Measurements from ENCODE around the gene MEI4.
"Not testable (repeated sequence)": the region's sequence is repeated elsewhere in the genome, so short reads cannot be mapped to it uniquely, and the experiment has no call there.

MEI4 gene

DNA sequence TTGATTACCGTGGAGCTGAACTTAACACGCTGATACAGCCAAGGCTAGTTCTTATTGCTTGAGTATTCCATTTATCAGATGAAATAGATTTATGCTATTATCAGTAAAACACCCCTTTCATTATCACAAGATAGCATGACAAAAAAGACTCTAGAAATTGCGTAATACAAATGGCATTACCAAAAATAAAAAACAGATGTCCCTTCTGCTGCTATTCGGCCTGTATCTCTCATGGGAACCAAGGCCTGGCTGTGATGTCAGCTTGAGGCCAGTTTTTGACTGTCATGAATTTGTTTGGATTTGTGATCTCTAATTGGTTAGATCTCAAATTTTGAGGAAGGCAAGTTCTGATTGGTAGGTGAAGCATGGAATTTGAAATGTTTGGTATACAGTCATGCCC lies 25.2 kb downstream of the MEI4 start:
- no peak for DNase-seq (ENCODE audit: low read depth, low spot score)

DNA sequence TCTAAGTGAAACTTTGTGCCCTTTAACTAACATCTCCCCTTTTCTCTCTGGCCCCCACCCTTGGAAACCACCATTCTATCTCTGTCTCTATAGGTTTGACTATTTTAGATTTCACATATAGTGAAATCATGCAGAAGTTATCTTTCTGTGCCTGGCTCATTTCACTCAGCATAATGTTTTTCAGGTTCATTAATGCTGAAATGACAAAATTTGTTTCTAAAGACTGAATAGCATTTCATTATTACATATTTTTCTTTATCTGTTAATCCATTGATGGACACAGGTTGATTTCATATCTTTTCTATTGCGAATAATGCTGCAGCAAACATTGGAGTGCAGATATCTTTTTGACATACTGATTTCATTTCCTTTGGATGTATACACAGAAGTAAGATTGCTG lies 30.7 kb downstream of the MEI4 start:
- no peak for DNase-seq (ENCODE audit: low read depth, low spot score)

DNA sequence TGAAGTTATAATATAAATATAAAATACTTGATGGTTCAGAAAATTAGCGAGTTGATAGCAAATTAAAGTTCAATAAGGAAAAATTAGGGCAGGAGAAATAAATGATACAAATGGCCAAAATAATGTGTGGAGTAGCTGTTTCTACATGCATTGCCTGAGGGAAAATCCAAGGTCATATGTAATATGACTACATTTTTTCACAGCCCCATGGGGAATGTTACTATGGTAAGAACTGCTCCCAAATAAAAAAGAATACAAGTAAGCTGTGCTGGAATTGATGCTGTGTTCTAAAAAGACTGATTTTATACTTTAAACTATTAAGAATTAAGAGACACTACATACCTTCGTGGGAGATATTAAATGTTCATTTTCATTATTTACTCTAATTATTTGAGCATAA lies 34.1 kb downstream of the MEI4 start:
- no peak for DNase-seq (ENCODE audit: low read depth, low spot score)

DNA sequence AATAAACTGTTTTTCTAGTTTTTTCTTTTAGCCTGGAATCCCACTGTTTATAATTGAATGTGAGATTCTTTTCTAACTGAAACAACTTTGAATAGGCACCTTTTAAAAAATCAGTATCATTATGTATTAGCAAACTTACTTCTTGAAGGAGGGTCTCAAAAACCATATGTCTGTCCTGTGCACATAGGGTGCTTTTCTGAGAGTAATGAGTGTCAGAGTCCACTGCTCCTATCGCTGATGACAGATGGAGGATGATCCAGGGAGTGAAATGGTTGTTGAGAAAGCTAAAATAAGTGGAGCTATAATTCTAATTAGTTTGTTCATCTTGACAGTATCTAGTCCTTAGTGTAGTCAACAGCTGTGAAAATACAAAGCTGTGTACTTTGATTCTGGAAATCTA lies 35.8 kb downstream of the MEI4 start:
- DNase-seq (ENCODE audit: low read depth, low spot score), result no peak

DNA sequence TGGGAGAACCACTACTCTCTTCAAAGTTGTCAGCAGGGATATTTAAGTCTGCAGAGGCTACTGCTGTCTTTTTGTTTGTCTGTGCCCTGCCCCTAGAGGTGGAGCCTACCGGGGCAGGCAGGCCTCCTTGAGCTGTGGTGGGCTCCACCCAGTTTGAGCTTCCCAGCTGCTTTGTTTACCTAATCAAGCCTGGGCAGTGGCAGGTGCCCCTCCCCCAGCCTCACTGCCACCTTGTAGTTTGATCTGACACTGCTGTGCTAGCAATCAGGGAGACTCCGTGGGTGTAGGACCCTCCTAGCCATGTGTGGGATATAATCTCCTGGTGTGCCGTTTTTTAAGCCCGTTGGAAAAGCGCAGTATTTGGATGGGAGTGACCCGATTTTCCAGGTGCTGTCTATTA lies 47.3 kb downstream of the MEI4 start:
- not testable (repeated sequence) for DNase-seq (ENCODE audit: low read depth, low spot score)

DNA sequence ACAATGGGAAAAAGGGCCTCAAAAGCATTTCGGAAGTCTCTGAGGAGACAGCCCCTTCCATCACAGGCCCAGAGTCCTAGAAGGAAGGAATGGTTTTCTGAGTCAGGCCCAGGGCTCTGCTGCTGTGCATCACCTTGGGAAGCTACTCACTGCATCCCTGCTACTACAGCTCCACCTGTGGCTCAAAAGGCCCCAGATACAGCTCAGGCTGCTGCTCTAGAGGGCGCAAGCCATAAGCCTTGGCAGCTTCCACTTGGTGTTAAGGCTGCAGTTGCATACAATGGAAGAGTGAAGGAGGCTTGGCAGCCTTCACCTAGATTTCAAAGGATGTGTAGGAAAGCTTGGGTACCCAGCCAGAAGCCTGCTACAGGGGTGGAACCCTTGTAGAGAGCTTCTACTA lies 54.8 kb downstream of the MEI4 start:
- DNase-seq (ENCODE audit: low read depth, low spot score), result no peak

DNA sequence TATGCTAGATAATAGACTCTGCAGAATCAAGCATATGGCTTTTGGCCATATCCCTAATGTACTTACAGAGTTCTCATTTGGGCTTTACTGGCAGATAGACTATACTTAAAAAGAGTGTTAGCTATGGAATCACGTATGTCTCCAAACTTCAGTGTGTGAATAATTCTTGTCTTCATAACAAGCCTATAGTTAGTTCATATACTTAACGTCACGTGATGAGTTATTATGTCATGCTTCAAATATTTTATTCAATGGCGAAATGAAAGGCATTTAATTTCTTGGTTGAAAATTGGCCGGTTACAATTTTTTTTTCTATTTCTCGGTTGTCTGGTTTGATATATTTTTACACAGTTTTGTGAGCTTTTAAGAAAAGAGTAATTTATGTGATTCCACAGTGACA lies 62.7 kb downstream of the MEI4 start:
- DNase-seq (ENCODE audit: low read depth, low spot score), result no peak

DNA sequence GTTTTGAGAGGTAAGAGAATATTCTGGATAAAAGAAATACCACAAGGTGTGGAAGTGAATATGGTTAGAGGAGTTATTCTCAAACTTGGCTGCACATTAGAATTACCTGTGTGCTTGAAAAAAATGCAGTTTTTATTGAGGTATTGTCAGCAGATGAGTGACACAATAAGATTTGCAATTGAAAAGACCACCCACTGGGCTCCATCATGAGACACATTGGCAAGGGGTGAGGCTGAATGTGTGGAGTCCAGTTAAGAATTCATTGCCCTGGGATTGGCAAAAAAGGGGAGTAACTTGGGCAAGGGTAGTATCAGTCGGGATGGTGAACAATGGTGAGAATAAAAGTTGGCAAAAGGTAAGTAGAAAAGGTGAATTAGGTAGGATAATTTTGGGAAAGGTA lies 63.5 kb downstream of the MEI4 start:
- no peak for DNase-seq (ENCODE audit: low read depth, low spot score)

DNA sequence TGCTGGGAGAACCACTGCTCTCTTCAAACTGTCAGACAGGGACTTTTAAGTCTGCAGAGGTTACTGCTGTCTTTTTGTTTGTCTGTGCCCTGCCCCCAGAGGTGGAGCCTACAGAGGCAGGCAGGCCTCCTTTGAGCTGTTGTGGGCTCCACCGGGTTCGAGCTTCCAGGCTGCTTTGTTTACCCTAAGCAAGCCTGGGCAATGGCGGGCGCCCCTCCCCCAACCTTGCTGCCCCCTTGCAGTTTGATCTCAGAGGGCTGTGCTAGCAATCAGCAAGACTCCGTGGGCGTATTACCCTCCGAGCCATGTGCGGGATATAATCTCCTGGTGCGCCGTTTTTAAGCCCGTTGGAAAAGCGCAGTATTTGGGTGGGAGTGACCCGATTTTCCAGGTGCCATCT lies 83.2 kb downstream of the MEI4 start:
- DNase-seq (ENCODE audit: low read depth, low spot score), result not testable (repeated sequence)

DNA sequence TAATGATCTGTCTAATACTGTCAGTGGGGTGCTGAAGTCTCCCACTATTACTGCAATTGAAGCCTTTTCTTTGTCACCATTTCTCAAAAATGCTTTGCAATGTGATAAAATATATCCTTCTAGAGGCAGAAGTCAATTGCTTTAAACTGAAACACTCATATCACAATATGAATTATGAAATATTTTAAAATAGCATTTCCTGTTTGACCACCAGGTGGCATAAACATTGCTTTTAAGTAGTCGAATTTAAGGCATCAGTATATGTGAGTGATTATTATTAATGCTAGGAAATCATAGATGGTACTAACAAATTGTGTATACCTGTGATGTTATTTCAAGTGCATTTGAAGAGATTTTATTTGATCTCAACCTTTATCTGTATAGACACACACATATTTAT lies 87.5 kb downstream of the MEI4 start:
- DNase-seq (ENCODE audit: low read depth, low spot score), result no peak

DNA sequence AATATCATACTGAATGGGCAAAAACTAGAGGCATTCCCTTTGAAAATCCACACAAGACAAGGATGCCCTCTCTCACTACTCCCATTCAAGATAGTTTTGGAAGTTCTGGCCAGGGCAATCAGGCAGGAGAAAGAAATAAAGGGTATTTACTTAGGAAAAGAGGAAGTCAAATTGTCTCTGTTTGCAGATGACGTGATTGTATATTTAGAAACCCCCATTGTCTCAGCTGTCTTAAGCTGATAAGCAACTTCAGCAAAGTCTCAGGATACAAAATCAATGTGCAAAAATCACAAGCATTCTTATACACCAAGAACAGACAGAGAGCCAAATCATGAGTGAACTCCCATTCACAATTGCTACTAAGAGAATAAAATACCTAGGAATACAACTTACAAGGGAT lies 99.3 kb downstream of the MEI4 start:
- not testable (repeated sequence) for DNase-seq (ENCODE audit: low read depth, low spot score)

DNA sequence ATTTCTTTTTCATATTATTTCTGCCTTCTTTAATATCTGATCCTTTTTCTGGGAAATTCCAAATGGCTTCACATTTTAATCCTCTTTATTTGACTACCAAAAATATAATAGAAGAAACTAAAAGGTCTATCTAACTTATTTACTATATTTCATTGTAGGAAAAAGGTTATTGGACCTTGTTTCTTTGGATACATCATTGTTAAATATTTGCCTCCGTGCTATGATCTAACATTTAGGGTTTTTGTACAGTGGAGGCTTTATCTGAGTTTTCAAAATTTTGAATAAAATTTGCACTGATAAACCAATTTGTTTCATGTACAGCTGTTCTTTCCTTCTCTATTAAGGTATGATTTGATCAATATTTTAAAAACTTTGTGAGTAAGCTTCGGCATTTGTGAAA lies 109.5 kb downstream of the MEI4 start:
- no peak for DNase-seq (ENCODE audit: low read depth, low spot score)

DNA sequence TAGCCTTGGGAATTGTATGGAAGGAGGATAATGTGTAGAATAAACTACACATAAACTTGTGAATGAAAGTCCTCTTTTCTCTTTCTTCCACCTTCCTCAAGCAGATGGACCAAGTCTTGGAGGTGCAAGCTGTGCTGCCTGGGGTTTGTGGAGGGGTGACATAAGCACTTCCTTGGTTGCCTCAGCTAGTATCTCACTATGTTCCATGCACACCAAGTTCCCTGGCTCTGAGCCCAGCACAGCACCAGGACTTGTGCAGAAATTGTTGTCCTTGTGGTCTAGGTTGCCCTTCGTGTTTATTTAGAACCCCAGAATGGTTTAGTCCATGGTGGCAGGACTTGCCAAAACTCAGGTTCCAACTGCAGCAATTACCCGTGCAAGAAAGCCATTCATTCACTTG lies 110.3 kb downstream of the MEI4 start:
- DNase-seq (ENCODE audit: low read depth, low spot score), result no peak

DNA sequence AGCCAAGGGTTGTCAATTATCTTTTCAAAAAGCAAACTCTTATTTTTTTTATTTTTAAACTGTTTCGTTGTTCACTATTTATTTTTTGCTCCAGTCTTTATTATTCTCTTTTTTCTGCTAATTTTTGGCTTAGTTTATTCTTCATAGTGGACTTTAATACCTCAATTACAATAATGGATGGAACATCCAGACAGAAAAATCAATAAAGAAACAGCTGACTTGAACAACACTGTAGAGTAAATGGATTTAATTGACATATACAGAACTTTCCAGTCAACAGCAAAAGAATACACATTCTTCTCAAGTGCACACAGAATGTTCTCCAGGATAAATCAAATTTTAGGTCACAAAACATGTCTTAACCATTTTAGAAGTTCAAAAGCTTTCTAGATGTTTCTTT lies 111.5 kb downstream of the MEI4 start:
- no peak for DNase-seq (ENCODE audit: low read depth, low spot score)

DNA sequence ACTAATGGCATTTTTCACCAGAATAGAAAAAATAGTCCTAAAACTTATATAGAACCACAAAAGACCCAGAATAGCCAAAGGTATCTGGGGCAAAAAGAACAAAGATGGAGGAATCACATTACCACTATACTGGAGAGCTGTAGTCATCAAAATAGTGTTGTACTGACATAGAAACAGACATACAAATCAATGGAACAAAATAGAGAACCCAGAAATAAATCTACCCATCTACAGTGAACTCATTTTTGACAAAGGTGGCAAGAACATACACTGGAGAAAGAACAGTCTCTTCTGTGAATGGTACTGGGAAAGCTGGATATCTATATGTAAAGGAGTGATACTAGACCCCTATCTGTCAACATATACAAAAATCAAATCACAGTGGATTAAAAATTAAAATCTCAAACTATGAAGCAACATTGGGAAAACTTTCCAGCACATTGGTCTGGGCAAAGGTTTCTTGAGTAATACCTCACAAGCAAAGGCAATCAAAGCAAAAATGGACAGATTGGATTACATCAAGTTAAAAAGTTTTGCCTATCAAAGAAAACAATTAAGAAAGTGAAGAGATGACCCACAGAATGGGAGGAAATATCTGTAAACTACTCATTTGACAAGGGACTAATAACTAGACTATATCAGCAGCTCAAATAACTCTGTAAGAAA lies 120.5 kb downstream of the MEI4 start:
- DNase-seq (ENCODE audit: low read depth, low spot score), result no peak

DNA sequence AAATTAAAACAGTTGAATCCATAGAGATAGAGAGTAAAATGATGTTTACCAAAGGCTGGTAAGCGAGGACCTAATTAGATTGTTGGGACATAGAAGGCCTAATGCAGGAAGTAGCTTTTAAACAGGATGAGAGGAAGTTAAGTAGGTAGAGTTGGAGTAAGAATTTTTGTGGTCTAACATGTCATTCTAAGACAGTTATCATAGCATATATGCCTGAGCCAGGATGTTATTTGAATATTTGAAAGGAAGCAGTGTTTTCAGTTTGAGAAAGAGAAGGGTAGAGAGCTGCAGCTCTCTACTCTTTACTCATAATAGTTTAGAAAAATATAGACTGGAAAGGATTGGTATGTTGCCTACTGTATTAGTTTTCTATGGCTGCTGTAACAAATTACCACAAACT lies 121.6 kb downstream of the MEI4 start:
- no peak for DNase-seq (ENCODE audit: low read depth, low spot score)

DNA sequence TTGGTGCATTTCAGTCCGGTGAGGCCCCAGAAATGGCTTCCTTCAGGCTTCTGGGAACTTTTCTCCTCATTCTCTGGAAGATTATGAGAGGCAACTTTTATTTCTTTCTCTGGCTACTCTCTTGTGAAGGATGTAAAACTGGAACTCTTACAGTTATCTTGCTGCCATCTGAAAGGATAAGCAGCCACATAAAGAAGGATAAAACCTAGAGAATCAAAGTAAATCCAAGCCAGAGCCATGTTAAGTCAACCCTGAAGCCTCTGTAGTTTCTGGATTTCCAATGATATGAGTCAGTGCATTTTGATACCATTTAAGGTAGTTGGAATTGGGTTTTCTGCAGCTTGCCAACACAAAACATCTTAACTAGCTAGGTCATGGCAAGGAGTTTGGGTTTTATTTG lies 123.6 kb downstream of the MEI4 start:
- no peak for DNase-seq (ENCODE audit: low read depth, low spot score)

DNA sequence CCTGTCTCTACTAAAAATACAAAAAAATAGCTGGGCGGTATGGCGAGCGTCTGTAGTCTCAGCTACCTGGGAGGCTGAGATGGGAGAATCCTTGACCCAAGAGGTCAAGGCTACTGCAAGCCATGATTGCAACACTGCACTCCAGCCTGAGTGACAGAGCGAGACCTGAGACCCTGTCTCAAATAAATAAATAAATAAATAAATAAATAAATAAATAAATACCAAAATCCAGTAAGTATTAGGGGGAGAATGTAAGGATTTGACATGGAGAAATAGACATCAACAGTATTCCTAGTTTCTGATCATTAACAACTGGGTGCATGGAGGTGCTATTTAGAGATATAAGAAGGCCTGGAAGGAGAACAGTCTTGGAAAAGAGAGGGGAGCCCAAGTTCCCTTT lies 125.7 kb downstream of the MEI4 start:
- no peak for DNase-seq (ENCODE audit: low read depth, low spot score)

DNA sequence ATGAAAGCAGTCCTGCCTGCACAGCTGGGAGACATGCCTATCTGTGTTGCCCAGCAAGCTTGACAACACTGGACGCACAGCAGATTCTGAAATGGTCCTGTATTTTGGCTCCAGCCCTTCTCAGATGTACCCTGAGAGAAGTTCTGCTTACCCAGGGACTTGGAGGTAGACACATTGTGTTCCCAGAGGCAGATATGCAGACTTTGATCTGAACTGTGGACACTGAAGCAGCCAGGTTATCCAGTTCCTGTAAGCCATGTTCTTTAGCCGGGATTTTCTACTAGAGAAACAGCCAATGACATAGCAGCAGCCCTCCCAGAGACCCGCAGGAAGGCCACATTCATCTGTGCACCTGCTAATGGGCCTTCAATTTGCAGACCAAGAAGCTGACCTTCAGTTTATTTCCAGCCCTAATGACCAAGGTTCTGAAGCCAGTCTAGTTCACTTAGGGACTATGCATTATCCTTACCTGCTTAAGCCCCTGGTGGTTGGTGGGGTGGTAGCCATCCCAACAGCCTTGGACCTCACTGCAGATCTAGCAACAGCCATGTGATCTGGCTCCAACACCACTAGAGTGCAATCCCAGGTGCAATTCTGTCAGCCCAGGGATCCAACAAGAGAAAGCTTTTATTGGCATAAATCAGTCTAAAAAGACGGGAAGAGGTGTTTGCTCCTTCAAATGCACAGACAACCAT lies 134.2 kb downstream of the MEI4 start:
- no peak for DNase-seq (ENCODE audit: low read depth, low spot score)

DNA sequence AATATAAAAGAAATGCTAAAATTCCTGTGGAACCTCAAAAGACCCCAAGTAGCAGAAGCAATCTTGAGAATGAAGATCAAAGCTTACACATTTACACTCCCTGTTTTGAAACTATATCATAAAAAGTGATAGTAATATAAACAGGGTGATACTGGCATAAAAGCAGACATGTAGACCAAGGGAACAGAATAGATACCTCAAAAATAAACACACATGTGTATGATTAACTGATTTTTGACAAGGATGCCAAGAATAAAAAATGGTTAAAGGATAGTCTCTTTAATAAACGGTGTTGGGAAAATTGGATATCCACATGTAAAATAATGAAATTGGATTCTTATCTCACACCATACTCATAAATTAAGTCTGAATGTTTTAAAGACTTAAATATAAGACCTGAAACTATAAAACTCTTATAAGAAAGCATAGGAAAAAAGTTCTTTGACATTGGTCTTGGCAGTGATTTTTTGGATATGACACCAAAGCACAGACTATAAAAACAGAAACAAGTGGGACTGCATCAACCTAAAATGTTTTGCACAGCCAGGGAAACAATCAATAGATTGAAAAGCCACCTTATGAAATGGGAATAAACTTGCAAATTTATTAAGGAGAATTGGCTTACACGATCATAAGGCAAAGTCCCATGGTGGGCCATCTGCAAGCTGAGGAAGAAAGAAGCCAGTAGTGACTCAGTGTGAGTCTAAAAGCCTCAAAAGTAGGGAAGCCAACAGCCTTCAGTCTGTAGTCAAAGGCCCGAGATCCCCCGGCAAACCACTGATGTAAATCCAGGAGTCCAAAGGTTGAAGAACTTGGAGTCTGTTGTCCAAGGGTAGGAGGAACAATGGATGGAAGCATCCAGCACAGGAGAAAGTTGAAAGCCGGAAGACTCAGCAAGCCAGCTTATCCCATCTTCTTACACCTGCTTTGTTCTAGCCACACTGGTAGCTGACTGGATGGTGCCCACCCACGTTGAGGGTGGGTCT lies 144.3 kb downstream of the MEI4 start:
- no peak for DNase-seq (ENCODE audit: low read depth, low spot score)

DNA sequence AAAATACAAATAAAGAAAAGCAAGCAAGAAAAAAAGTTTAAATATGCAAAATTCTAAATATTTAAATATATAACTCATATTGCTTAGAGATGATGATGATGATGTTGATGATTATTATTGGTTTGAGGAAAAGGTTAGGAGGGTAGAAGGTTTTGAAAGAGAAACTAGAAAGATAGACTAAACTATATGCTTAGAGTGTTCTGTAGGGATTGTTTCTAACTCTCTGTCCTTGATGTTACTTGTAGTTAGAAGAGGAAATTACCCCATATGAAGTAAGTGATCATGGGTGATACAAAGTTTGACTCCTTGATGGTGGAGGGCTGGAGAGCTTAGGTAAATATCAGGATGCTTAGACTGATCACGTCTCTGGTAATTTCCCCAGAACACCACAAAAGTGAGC lies 159.5 kb downstream of the MEI4 start:
- DNase-seq (ENCODE audit: low read depth, low spot score), result no peak

DNA sequence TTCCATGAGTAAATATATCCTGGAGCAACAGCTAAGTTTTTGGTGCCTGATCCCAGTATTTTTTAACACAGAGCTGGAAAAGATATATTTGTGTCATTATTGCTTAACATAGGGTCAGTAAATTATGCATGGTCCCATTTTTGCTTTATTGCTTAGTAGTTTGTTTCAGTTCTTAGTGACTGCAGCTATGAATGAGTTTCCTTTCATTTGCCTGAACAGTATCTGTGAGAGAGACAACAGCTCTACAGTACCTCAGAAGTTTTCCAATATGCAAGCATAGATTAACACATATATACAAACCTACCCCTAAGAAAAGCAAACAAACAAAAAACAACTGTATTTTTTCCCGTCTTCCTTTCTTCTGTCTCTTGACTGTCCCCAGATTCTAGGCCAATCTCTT lies 160.3 kb downstream of the MEI4 start:
- no peak for DNase-seq (ENCODE audit: low read depth, low spot score)

DNA sequence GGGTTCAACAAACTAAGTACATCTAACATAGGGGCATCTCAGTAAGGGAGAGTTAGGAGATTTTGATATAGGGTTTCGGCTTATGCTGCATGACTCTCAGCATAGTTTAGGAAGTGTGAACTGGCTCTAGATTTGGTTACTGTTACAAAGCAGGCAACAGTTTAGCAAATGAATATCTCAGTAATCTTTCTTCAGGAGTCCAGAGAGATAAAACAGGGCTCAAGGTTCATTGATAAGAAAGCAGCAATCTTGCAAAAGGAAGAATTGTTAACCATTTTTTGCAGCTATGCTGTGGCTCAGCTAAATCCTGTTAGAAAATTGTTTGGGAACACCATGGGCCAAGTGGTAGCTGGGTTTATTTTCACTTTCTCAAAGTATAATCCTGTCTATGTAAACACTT lies 161.3 kb downstream of the MEI4 start:
- no peak for DNase-seq (ENCODE audit: low read depth, low spot score)
